Uterus (tissue), 2 donors: Measurements from ENCODE around the gene PNLIP.

Source experiments
- POLR2A ChIP-seq, 2 donors: fragments of 450-650 bp; IDR thresholded peaks; one replicate each; pipeline ENCODE4 v1.6.1; 2016; ENCODE audit warnings: antibody characterized with exemption in 2 of 2, mild to moderate bottlenecking in 1 of 2, moderate library complexity in 1 of 2
- TF ChIP-seq, protein P1 (sequence below), 4 experiments: fragments of 200-600 bp in 2 of 4; fragments of 450-650 bp in 2 of 4; sonication (generic) in 2 of 4; IDR thresholded peaks; one replicate each; pipeline ENCODE4 v1.5.1; 2016 to 2019; ENCODE audit warnings: antibody characterized with exemption in 4 of 4, mild to moderate bottlenecking in 2 of 4, moderate library complexity in 1 of 4

DNA sequence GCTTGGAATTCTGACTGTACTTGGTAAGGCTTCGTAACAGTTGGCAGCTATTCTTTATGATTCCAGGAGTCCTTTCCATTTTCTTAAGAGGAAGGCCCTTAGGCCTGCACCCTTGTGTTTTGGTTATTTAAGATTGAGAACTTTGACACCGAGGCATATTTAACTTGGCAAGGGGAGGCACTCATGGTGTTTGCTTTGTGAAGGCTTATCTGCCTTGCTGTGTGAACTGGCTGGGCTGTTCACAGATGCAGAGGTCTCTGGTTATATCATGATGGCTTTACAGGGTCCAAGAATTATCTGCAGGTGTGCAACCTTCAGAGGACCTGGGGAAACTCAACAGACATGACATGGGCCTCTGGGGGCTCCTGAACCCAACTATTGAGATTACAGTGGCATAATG lies 44.2 kb downstream of the PNLIP start:
- TF ChIP-seq, protein P1, sequence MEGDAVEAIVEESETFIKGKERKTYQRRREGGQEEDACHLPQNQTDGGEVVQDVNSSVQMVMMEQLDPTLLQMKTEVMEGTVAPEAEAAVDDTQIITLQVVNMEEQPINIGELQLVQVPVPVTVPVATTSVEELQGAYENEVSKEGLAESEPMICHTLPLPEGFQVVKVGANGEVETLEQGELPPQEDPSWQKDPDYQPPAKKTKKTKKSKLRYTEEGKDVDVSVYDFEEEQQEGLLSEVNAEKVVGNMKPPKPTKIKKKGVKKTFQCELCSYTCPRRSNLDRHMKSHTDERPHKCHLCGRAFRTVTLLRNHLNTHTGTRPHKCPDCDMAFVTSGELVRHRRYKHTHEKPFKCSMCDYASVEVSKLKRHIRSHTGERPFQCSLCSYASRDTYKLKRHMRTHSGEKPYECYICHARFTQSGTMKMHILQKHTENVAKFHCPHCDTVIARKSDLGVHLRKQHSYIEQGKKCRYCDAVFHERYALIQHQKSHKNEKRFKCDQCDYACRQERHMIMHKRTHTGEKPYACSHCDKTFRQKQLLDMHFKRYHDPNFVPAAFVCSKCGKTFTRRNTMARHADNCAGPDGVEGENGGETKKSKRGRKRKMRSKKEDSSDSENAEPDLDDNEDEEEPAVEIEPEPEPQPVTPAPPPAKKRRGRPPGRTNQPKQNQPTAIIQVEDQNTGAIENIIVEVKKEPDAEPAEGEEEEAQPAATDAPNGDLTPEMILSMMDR (IDR thresholded peaks at IDR 0.05): no peak
- TF ChIP-seq POLR2A (IDR thresholded peaks at IDR 0.05): no peak
